HG03432 (cell line): ENCODE results near the gene CREM.

Experiments used
- ATAC-seq: cut with Tn5 transposase; IDR thresholded peaks from one replicate; pipeline ENCODE4 v1.9.1; 2021; ENCODE audit warnings: mild to moderate bottlenecking, moderate library complexity; ENCODE audit not compliant: unreplicated experiment

Gene CREM

GRCh38 chr10:35217455-35217854 lies 90.8 kb downstream of the CREM start:
- ATAC-seq = no peak

GRCh38 chr10:35218339-35218955 lies 91.8 kb downstream of the CREM start:
- peak; percentile 65 for ATAC-seq

- no peak for ATAC-seq
Measured at GRCh38 chr10:35219292-35219691, 92.6 kb downstream of the CREM start.

- no peak for ATAC-seq
Measured at GRCh38 chr10:35219891-35220890, 93.5 kb downstream of the CREM start.

- ATAC-seq = no peak
Measured at GRCh38 chr10:35223016-35223415, 96.4 kb downstream of the CREM start.

GRCh38 chr10:35224045-35224740 lies 97.5 kb downstream of the CREM start:
- no peak for ATAC-seq

DNA sequence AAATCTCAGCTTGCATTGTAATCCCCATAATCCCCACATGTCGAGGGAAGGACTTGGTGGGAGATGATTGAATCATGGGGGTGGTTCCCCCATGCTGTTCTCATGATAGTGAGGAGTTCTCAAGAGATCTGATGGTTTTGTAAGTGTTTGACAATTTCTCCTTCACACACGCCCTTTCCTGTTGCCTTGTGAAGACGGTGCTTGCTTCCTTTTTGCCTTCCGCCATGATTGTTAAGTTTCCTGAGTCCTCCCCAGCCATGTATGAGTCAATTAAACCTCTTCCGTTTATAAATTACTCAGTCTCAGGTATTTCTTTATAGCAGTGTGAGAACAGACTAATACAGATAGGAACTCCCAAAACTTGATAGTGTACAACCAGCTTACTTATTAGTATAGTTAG lies 98.6 kb downstream of the CREM start:
- ATAC-seq = no peak

GRCh38 chr10:35226507-35226906 lies 99.9 kb downstream of the CREM start:
- no peak for ATAC-seq

DNA sequence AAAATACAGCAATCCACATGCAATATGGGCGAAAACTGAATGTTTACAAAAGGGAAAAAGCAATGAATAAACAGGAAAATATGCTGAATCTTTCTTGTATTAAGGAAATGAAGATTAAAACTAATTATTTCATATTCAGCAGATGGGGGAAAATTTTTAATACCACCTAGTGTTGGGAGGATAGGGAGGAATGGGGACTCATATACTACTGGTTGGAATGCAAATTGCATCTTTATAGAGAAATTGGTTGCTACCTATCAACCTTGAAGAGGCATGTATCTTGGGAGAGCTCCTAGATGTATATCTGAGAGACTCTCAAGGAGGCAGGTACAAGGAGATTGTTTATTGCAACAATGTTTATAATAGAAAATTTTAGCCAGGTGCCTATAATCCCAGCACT lies 101.4 kb downstream of the CREM start:
- ATAC-seq = no peak

DNA sequence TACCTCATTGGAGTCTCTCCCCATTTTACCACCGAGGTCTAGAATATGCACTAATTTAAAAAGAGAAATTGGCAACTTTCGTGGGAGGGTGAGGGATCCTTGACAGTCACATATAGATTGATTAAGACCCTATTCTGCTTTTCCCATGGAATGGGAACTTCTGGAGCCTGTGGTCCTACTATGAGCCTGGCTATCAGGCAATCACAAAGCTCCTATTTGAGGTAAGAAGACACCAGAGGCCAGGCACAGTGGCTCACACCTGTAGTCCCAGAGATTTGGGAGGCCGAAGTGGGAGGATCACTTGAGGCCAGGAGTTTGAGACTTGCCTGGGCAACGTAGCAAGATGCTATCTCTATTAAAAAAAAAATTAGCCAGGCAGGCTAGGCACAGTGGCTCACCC lies 105.0 kb downstream of the CREM start:
- ATAC-seq = no peak

DNA sequence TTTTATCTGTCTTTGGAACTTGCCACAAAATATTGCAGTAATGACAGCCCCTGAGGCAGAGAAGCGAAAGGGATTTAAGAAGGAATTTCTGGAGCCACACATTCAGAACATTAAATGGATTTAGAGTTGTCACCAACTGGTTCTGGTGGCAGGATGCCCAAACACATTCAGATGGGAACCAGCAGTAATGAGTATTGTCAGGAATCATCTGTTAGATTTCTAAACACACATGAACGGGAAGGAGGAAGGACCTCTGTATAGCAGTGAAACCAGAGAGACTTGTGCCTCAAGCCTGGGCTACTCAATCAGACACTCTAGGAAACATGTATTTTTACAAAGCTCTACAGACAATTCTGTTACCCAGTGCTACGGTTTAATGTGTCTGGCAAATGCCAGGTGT lies 105.9 kb downstream of the CREM start:
- ATAC-seq = no peak

GRCh38 chr10:35234073-35234472 lies 107.4 kb downstream of the CREM start:
- no peak for ATAC-seq

GRCh38 chr10:35236739-35237138 lies 110.1 kb downstream of the CREM start:
- no peak for ATAC-seq

DNA sequence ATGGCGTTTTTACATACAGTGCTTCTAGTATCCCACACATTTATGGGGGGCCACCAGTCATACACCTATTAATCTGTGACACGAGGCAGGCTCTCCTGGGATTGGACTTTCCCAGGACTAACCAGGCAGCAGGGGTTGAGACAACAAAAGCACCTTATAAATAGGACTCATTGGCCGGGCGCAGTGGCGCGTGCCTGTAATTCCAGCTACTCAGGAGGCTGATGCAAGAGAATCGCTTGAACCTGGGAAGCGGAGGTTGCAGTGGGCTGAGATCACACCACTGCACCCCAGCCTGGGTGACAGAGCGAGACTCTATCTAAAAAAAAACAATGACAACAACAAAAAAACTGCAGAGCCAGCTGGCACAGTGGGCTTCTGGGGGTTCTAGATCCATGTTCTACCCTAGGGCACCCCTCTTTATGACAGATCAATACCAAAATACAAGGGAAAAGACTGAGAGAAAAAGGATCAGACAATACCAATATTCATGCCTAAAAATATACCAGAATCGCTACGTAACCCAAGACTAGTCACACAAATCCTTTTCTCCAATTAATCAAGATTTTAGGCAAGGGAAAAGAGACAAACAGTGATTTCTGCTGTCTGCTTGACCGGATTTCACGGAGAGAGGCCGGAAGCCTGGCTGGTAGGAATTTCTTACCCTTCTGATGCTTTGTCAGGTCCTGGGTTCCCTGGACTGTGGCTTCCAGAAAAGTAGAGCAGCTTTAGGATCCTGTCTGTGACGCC lies 111.3 kb downstream of the CREM start:
- no peak for ATAC-seq

- no peak for ATAC-seq
Measured at GRCh38 chr10:35244549-35244948, 117.9 kb downstream of the CREM start.

DNA sequence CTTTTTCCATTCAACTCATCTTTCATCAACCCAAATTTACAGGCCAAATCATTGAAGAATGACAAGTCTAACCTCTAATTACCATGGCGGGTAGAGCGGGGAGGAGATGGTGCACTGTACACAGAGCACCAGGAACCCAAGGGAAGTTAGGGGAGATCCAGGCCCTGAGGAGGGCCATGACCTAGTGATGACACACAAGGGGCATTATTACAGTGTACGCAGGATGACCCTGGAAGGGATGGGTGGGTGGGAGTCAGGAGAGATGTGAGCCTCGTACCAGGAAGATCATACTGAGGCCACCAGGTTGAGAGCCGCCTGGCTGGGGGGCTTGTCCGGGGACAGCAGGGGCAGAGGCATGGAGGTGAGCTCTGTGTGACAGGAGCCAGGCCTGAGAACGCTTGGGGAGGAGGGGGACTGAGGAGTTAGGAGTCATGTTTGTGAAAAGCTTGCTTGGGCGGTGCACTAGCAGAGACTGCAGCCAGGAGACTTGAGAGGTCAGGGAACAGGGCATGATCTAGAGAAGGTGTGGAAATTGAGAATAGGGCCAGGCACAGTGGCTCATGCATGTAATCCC lies 120.2 kb downstream of the CREM start:
- ATAC-seq = no peak

- no peak for ATAC-seq
Measured at GRCh38 chr10:35251373-35252100, 124.9 kb downstream of the CREM start.

DNA sequence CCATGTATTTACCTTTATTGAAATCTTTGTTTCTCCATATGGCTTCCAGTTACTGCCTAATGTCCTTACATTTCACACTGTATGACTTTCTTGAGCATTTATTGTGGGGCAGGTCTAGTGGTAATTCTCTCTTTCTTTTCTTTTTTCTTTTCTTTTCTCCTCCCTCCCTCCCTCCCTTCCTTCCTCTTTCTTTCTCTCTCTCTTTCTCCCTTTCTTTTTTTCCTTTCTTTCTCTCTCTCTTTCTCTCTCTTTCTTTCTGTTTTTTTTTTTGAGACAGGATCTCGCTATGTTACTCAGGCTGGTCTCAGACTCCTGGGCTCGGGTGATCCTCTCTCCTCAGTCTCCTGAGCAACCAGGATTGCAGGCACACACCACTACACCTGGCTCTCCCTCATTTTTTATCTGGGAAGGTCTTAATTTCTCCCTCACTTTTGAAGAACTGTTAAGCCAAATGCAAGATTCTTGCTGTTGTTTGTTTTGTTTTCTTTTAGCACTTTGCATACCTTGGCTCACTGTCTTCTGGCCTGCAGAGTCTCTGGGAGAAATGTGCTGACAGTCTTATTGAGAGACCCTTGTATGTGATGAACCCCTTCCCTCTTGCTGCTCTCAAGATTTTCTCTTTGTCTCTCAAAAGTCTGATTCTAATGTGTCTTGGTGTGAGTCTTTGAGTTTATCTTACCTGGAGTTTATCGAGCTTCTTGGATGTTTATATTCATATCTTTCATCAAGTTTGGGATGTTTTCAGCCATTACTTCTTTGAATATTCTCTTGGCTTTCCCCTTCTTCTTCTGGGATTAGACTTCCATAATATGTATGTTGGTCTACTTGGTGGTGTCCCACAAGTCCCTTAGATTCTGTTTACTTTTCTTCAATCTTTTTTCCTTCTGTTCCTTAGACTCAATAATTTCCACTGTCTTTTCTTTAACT lies 130.7 kb downstream of the CREM start:
- no peak for ATAC-seq
